ENCODE measurements around the gene IFITM10. TPM values are rescaled to one million over a fixed set of nuclear protein-coding genes. Genes with fewer than 3 reads are reported as not detected.

IFITM10 gene
- total RNA-seq, 1 donor: 18.1 TPM

DNA sequence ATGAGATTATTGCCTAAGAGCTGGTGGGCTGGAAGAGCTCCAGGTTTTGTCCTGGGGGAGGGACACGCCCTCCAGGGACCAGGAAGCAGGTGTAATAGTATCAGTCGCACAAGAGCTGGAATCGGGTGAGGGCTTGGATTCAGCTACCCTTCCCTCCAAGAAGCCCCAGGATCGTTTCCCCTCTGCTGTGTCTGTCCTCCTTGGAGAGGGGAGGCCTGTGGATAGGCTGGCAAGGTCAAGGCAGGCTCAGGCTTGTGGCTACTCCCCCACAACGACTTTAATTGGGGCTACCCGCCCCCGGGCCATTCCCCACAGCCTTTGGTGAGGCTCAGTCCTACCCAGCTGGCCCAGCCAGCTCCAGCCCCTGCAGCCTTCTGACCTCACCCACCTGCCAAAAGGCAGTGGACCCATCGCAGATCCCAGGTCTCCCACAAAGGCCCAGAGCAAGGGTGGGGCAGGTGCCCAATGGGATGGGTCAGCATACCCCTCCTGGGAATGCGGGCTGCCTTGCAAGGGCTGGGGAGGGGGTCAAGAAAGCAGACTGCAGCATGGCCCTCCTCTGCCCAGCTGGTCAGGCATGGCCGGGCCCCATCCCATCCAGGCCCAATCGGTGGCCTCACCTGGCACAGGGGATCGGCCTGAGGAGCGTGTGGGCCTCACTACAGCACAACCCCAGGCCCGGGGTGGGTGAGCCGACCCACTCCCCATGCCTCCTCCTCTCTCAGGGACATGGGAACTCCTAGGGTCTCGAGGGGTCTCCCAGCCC is 12.3 kb upstream of the IFITM10 start:
- Histone ChIP-seq H3K36me3 (ENCODE audit: insufficient read depth, low read length) (peaks cover 23% of the 10 kb centered on the region), H3K27ac (ENCODE audit: low read depth, low read length) (peak overlapping the region; percentile 71), H4K20me1 (ENCODE audit: insufficient read depth, low read length) (peaks cover 25% of the 10 kb centered on the region), H3K79me2 (ENCODE audit: insufficient read depth, low read length) (peaks cover 54% of the 10 kb centered on the region), H3K4me1 (ENCODE audit: insufficient read depth, low read length) (peaks cover 41% of the 10 kb centered on the region), H3K9me3 (ENCODE audit: low read depth, low read length) (no peaks in the 10 kb centered on the region), H3K4me2 (ENCODE audit: insufficient read depth, low read length) (peak overlapping the region; percentile 93), H3K4me3 (ENCODE audit: insufficient read depth, low read length) (peak overlapping the region; percentile 87), H3K27me3 (ENCODE audit: insufficient read depth, low read length) (no peaks in the 10 kb centered on the region), H2AFZ (ENCODE audit: low read length) (no peak overlapping the region)
- peak; percentile 94 for DNase-seq (ENCODE audit: insufficient read length, low spot score, missing footprints)
- TF ChIP-seq, protein P1, sequence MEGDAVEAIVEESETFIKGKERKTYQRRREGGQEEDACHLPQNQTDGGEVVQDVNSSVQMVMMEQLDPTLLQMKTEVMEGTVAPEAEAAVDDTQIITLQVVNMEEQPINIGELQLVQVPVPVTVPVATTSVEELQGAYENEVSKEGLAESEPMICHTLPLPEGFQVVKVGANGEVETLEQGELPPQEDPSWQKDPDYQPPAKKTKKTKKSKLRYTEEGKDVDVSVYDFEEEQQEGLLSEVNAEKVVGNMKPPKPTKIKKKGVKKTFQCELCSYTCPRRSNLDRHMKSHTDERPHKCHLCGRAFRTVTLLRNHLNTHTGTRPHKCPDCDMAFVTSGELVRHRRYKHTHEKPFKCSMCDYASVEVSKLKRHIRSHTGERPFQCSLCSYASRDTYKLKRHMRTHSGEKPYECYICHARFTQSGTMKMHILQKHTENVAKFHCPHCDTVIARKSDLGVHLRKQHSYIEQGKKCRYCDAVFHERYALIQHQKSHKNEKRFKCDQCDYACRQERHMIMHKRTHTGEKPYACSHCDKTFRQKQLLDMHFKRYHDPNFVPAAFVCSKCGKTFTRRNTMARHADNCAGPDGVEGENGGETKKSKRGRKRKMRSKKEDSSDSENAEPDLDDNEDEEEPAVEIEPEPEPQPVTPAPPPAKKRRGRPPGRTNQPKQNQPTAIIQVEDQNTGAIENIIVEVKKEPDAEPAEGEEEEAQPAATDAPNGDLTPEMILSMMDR (IDR thresholded peaks at IDR 0.05; ENCODE audit: extremely low read depth, low read depth, low read length): no peak

DNA sequence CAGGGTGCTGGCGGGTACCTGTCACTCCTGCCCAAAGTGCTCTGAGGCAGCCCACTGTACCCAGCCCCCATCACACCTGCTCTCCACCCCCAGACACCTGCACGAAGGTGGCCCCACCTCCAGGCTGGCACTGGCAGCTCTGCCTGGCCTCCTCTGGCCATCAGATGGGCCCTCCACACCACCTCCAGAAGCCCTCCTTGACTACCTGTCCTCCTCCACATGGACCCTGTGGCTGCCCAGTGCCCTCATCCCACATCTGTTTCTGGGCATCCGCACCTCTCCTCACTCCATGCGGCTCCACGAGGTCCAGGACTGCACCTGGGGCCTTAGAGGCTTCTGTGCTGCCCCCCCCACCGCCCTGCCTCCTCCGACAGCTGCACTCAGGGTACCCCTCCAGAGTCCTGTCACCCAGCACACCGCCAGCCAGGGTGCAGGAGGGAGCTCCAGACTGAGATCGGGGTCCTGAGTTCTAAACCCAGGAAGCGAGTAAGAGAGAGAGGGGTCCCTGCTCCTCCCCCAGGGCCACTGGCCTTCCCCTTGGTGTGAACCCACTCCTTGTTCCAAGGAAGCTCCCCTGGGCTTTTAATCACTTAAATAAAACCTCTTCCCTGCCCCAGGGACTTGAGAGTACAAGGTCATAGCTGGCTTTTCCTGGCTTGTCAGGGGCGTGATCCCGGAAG is 11.6 kb upstream of the IFITM10 start:
- Histone ChIP-seq H3K4me3 (ENCODE audit: insufficient read depth, low read length) (peak overlapping the region; percentile 87), H3K27ac (ENCODE audit: low read depth, low read length) (peak overlapping the region; percentile 71), H2AFZ (ENCODE audit: low read length) (no peak overlapping the region), H3K36me3 (ENCODE audit: insufficient read depth, low read length) (peaks cover 29% of the 10 kb centered on the region), H3K27me3 (ENCODE audit: insufficient read depth, low read length) (no peaks in the 10 kb centered on the region), H3K9me3 (ENCODE audit: low read depth, low read length) (no peaks in the 10 kb centered on the region), H3K4me1 (ENCODE audit: insufficient read depth, low read length) (peaks cover 41% of the 10 kb centered on the region), H3K4me2 (ENCODE audit: insufficient read depth, low read length) (peak overlapping the region; percentile 93), H3K79me2 (ENCODE audit: insufficient read depth, low read length) (peaks cover 60% of the 10 kb centered on the region), H4K20me1 (ENCODE audit: insufficient read depth, low read length) (peaks cover 30% of the 10 kb centered on the region)
- TF ChIP-seq, protein P1 (IDR thresholded peaks at IDR 0.05; ENCODE audit: extremely low read depth, low read depth, low read length): no peak
- DNase-seq (ENCODE audit: insufficient read length, low spot score, missing footprints): peak; percentile 93

DNA sequence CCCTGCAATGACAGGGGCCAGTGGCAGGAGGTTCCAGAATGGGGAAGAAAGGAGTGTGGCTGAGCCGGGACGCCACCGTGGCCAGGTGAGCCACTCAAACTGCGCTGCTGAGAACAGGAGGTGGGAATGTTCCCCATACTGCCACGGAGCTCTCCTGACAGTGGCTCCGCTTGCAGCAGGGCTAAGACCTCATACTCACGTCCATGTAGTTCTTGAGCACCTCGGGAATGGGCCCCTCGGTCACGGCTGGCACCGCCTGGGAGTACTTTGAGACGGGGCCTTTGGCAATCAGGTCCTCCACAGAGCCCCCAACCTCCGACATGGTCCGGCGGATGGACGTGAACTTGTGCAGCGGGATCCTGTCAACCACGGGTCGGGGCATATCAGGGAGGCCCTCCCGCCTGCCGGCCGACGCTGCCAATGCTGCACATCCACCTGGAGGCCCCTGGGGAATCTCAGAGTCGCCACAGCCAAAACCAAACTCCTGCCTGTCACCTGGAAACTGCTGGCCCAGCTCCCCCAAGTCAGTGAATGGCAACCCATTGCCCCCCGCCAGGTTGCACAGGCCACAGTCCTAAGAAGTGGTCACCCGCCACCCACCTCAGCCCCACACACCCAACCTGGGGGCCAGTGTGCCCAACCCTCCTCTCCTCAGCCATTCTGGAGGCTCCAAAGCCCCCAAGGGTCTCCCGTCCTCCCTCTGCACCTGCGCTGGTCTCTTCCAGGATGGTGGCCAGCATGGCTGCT is 10.9 kb upstream of the IFITM10 start:
- peak; percentile 88 for DNase-seq (ENCODE audit: insufficient read length, low spot score, missing footprints)
- Histone ChIP-seq H3K4me2 (ENCODE audit: insufficient read depth, low read length) (peak overlapping the region; percentile 93), H3K27me3 (ENCODE audit: insufficient read depth, low read length) (no peaks in the 10 kb centered on the region), H3K4me3 (ENCODE audit: insufficient read depth, low read length) (no peak overlapping the region), H4K20me1 (ENCODE audit: insufficient read depth, low read length) (peaks cover 35% of the 10 kb centered on the region), H3K79me2 (ENCODE audit: insufficient read depth, low read length) (peaks cover 60% of the 10 kb centered on the region), H2AFZ (ENCODE audit: low read length) (no peak overlapping the region), H3K9me3 (ENCODE audit: low read depth, low read length) (no peaks in the 10 kb centered on the region), H3K27ac (ENCODE audit: low read depth, low read length) (peak overlapping the region; percentile 92), H3K4me1 (ENCODE audit: insufficient read depth, low read length) (peaks cover 41% of the 10 kb centered on the region), H3K36me3 (ENCODE audit: insufficient read depth, low read length) (peaks cover 32% of the 10 kb centered on the region)
- TF ChIP-seq, protein P1 (IDR thresholded peaks at IDR 0.05; ENCODE audit: extremely low read depth, low read depth, low read length): no peak
